ENCODE measurements around the gene GABRG3.

DNA sequence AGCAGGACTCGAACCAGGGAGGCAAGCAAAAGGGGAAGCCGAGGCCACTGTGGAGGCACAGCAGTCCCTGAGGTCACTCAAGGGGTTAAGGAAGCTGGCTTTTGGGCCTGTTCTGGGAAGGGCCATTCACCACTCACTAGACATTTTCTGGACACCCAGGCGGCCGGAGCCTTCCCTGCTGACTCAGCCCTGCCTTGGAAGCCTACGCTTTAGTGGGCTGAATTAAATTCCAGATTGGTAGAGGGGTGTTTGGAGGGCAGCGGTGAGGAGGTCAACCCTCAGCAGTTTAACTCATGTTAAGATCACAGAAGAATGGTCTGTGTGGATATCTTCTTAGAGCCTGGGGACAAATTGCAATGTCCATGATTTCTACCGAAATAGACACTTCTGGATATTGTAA lies 152.8 kb downstream of the GABRG3 start:
- TF ChIP-seq, protein P1, sequence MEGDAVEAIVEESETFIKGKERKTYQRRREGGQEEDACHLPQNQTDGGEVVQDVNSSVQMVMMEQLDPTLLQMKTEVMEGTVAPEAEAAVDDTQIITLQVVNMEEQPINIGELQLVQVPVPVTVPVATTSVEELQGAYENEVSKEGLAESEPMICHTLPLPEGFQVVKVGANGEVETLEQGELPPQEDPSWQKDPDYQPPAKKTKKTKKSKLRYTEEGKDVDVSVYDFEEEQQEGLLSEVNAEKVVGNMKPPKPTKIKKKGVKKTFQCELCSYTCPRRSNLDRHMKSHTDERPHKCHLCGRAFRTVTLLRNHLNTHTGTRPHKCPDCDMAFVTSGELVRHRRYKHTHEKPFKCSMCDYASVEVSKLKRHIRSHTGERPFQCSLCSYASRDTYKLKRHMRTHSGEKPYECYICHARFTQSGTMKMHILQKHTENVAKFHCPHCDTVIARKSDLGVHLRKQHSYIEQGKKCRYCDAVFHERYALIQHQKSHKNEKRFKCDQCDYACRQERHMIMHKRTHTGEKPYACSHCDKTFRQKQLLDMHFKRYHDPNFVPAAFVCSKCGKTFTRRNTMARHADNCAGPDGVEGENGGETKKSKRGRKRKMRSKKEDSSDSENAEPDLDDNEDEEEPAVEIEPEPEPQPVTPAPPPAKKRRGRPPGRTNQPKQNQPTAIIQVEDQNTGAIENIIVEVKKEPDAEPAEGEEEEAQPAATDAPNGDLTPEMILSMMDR (IDR thresholded peaks at IDR 0.05), result no peak
- no peak for TF ChIP-seq POLR2A (IDR thresholded peaks at IDR 0.05)
